Mucosa of descending colon (tissue), 3 donors: ENCODE measurements around the gene ALDH9A1. TPM values are rescaled to one million over a fixed set of nuclear protein-coding genes. Genes with fewer than 3 reads are reported as not detected.
"Not testable (repeated sequence)": the region's sequence is repeated elsewhere in the genome, so short reads cannot be mapped to it uniquely, and the experiment has no call there.

Source experiments
- ATAC-seq: fragments of 200-7000 bp; cut with Tn5 transposase; one replicate; pipeline ENCODE4 v1.9.1; 2020; ENCODE audit warnings: mild to moderate bottlenecking, moderate library complexity
- DNase-seq, 3 donors: peaks; one replicate each; pipeline ENCODE4 v3.0.0-alpha.2; 2020
- H3K36me3 ChIP-seq: fragments of 200-600 bp; one replicate; pipeline ENCODE4 v1.8.0; 2021; ENCODE audit warnings: low read depth, mild to moderate bottlenecking
- H3K4me1 ChIP-seq: fragments of 200-600 bp; one replicate; pipeline ENCODE4 v1.8.0; 2021; ENCODE audit warnings: low read depth, mild to moderate bottlenecking
- H3K4me3 ChIP-seq: fragments of 200-600 bp; one replicate; pipeline ENCODE4 v1.8.0; 2021; ENCODE audit warnings: mild to moderate bottlenecking
- H3K9me3 ChIP-seq: fragments of 200-600 bp; one replicate; pipeline ENCODE4 v1.8.0; 2021; ENCODE audit warnings: mild to moderate bottlenecking
- intact Hi-C, 2 donors: fragments of 100-400 bp; cut with DNase I in 1 of 2; cut with micrococcal nuclease in 1 of 2; formaldehyde crosslinking; loops; one replicate each; pipeline versions ENCODE4 v1.11.0 to v1.11.1; 2022; cut with DNase I, micrococcal nuclease
- total RNA-seq, 3 donors: library from RNA; stranded (reverse); fragmentation: NEBNext Ultra II Directional in 2 of 3; extraction: Animal tissue kit (Norgen Biotek cat#: 25700) in 2 of 3; gene quantifications; one replicate each; pipeline versions ENCODE4 v1.2.1 to v1.2.4, GENCODE V29; 2021 to 2023
- TF ChIP-seq, protein P1 (sequence below): fragments of 200-600 bp; IDR thresholded peaks from one replicate; pipeline ENCODE4 v1.8.0; 2022; ENCODE audit warnings: antibody characterized with exemption, mild to moderate bottlenecking
- donor health status: DM: no; HTN: no; CAD: no; lungs with moderate emphysema.
- donor health status: DM: no; HTN: no; CAD: no.
- donor health status: DM: no; HTN: yes; CAD: no.

Gene ALDH9A1
- total RNA-seq, 3 donors from 2014 or later, result 32.6 to 53.1 (median 49.8) TPM

DNA sequence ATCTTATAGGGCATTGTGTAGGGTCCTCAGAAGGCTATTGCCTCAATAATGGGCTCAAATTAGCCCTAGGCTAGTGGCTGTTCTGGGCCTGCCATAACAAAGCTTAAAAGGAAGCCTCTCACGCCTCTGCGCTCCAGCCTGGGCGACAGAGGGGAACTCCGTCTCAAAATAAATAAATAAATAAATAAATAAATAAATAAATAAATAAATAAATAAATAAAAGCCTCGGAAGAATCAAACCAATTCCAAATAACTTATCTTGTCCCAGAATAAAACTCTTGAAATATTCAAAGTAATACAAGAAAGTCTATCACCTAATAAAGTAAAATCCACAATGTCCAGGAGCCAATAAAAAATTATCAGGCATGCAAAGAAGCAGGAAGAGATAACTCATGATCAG, 14.4 kb upstream of the ALDH9A1 start:
- H3K4me3 ChIP-seq, result no peak overlapping the region
- ATAC-seq, result no peak
- no peak for DNase-seq
- intact Hi-C loops, result loop anchor here in 1 of 2 donors (10.0 kb wide), 1 partner anchor 202 kb away; no protein-coding TSS in a partner anchor
- H3K36me3 ChIP-seq, result no peaks in the 10 kb centered on the region
- H3K4me1 ChIP-seq, result no peaks in the 10 kb centered on the region
- no peaks in the 10 kb centered on the region for H3K9me3 ChIP-seq
- TF ChIP-seq, protein P1, sequence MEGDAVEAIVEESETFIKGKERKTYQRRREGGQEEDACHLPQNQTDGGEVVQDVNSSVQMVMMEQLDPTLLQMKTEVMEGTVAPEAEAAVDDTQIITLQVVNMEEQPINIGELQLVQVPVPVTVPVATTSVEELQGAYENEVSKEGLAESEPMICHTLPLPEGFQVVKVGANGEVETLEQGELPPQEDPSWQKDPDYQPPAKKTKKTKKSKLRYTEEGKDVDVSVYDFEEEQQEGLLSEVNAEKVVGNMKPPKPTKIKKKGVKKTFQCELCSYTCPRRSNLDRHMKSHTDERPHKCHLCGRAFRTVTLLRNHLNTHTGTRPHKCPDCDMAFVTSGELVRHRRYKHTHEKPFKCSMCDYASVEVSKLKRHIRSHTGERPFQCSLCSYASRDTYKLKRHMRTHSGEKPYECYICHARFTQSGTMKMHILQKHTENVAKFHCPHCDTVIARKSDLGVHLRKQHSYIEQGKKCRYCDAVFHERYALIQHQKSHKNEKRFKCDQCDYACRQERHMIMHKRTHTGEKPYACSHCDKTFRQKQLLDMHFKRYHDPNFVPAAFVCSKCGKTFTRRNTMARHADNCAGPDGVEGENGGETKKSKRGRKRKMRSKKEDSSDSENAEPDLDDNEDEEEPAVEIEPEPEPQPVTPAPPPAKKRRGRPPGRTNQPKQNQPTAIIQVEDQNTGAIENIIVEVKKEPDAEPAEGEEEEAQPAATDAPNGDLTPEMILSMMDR, result no peak

DNA sequence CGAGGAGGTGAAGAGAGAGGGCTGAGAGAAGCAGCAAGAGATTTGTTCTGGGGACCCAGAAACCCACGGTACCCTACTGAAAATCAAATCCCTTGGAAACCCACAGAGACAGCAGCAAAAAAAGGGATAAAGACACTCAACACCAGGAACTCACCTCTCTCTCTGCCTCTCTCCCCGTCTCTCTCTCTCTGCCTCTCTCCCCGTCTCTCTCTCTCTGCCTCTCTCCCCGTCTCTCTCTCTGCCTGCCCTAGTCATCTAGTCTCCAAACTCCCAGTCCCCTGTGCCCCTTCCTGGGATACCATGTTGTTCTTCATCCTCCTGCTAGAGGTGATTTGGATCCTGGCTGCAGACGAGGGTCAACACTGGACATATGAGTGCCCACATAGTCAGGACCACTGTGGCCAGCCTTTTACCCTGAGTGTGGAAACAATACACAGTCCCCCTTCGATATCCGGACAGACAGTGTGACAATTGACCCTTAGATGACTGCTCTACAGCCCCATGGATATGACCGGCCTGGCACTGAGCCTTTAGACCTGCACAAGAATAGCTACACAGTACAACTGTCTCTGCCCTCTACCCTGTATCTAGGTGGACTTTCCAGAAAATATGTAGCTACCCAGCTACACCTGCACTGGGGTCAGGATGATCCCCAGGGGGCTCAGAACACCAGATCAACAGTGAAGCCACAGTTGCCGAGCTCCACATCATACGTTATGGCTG, 9.8 kb upstream of the ALDH9A1 start:
- Histone ChIP-seq H3K36me3 (no peaks in the 10 kb centered on the region), H3K9me3 (no peaks in the 10 kb centered on the region), H3K4me1 (no peaks in the 10 kb centered on the region), H3K4me3 (no peak overlapping the region)
- no peak for ATAC-seq
- no peak for DNase-seq
- TF ChIP-seq, protein P1, result no peak
- intact Hi-C loops, result no loop called here

DNA sequence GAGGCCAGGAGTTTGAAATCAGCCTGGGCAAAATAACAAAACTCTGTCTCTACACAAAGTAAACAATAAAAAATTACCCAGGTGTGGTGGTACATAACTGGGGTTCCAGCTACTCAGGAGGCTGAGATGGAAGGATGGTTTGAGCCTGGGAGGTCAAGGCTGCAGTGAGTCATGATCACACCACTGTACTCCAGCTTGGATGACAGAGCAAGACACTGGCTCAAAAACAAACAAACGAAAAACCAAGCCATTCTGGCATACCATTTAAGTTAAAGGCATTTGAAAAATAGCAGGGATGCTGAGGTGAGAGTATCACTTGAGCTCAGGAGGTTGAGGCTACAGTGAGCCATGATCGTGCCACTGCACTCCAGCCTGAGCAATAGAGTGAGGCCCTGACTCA, 5.3 kb upstream of the ALDH9A1 start:
- H3K4me1 ChIP-seq, result no peaks in the 10 kb centered on the region
- intact Hi-C loops, result no loop called here
- no peaks in the 10 kb centered on the region for H3K9me3 ChIP-seq
- H3K4me3 ChIP-seq, result no peak overlapping the region
- TF ChIP-seq, protein P1, result no peak
- no peaks in the 10 kb centered on the region for H3K36me3 ChIP-seq
- DNase-seq (no peak), ATAC-seq (no peak)

DNA sequence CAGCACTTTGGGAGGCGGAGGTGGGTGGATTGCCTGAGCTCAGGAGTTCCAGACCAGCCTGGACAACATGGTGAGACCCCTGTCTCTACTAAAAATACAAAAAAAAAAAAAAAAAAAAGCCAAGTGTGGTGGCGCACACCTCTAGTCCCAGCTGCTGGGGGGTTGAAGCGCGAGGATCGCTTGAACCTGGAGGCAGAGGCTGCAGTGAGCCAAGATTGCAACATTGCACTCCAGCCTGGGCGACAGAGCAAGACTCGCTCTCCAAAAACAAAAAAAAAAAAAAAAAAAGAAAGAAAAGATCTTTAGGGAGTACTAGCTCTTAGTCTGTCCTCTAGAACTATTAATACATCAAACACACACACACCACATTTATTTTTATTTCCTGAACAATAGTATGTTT, 3.6 kb upstream of the ALDH9A1 start:
- intact Hi-C loops, H3K36me3 ChIP-seq, H3K4me1 ChIP-seq, H3K9me3 ChIP-seq, ATAC-seq, H3K4me3 ChIP-seq, DNase-seq: not testable (repeated sequence)

DNA sequence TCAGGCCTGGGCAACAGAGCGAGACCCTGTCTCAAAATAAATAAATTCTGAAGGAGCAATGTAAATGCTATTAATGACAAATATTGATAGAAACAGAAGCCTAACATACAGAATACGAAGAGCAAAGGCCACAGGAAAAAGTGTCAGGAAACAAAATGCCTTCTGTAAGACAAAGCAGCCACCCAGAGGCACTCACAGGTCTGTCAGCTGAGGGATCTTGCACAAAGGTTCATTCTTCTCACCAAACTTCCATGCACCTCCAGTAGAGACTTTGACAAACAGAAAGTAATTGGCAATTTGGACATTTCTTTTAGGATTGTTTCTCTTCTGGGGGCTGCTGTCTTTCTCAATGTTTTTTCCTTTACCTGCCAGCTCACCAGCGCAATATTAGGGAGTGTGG, 1.2 kb upstream of the ALDH9A1 start:
- TF ChIP-seq, protein P1, result no peak
- Histone ChIP-seq H3K4me3 (no peak overlapping the region), H3K36me3 (no peaks in the 10 kb centered on the region), H3K9me3 (no peaks in the 10 kb centered on the region), H3K4me1 (peaks cover 10% of the 10 kb centered on the region)
- intact Hi-C loops, result loop anchor here in 1 of 2 donors (10.0 kb wide), 1 partner anchor 95 kb away; no protein-coding TSS in a partner anchor
- no peak for DNase-seq
- ATAC-seq, result no peak

DNA sequence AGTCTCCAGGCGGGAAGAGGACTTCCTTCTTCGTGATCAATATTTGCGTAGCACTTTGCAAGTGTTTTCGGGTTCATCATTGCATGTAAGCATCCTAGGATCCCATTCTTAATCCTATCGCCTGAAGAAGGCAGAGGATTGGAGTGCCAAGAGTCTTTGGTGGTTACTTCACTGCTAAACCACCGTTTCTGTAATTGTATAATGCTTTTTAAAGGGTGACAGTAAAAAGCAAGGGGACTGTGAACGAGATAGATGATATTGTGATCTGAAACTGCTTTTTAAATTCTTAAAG, 345 bp upstream of the ALDH9A1 start:
- intact Hi-C loops, result loop anchor here in 1 of 2 donors (10.0 kb wide), 1 partner anchor 94 kb away; no protein-coding TSS in a partner anchor
- H3K4me1 ChIP-seq, result peaks cover 10% of the 10 kb centered on the region
- no peaks in the 10 kb centered on the region for H3K36me3 ChIP-seq
- peak overlapping the region; percentile 63 for H3K4me3 ChIP-seq
- ATAC-seq, result no peak
- no peaks in the 10 kb centered on the region for H3K9me3 ChIP-seq
- no peak for DNase-seq
- TF ChIP-seq, protein P1, result no peak
